Natural killer cell (primary cell): ENCODE measurements around the gene JUP. TPM values are rescaled to one million over a fixed set of nuclear protein-coding genes. Genes with fewer than 3 reads are reported as not detected.

Source experiments
- ATAC-seq, 3 donors: fragments of 150-1000 bp in 2 of 3; fragments of 200-7000 bp in 1 of 3; cut with Tn5 transposase; 1 replicate in 1 of 3; 2 replicates in 2 of 3; pipeline ENCODE4 v1.10.0; 2021; ENCODE audit warnings: mild to moderate bottlenecking in 2 of 3, moderate library complexity in 2 of 3
- DNase-seq, 2 donors: peaks; one replicate each; pipeline versions ENCODE4 v3.0.0 to v3.0.0-alpha.2; 2013 to 2021; ENCODE audit warnings: mixed read lengths in 1 of 2
- H3K27ac ChIP-seq: one replicate; pipeline ENCODE4 v1.5.1; 2013; ENCODE audit warnings: mild to moderate bottlenecking, low read length
- H3K27me3 ChIP-seq: one replicate; pipeline ENCODE4 v1.6.1; 2013; ENCODE audit warnings: low read length; ENCODE audit not compliant: control insufficient read depth, insufficient read depth
- H3K36me3 ChIP-seq: one replicate; pipeline ENCODE4 v1.6.1; 2013; ENCODE audit warnings: low read length; ENCODE audit not compliant: control insufficient read depth, insufficient read depth
- H3K4me1 ChIP-seq: one replicate; pipeline ENCODE4 v1.6.1; 2013; ENCODE audit warnings: low read length; ENCODE audit not compliant: control insufficient read depth, insufficient read depth
- H3K4me3 ChIP-seq: one replicate; pipeline ENCODE4 v1.5.1; 2013; ENCODE audit warnings: low read length
- H3K9me3 ChIP-seq: one replicate; pipeline ENCODE4 v1.6.1; 2013; ENCODE audit warnings: low read length; ENCODE audit not compliant: control insufficient read depth, insufficient read depth
- H3K27ac Mint-ChIP-seq, 2 donors: one replicate each; pipeline ENCODE4 v1.8.0; 2022; ENCODE audit warnings: mild to moderate bottlenecking in 2 of 2, mixed read lengths in 2 of 2, moderate library complexity in 1 of 2
- H3K27me3 Mint-ChIP-seq, 2 donors: one replicate each; pipeline ENCODE4 v1.8.0; 2022; ENCODE audit warnings: low read depth in 2 of 2, mixed read lengths in 2 of 2
- H3K36me3 Mint-ChIP-seq: one replicate; pipeline ENCODE4 v1.8.0; 2022; ENCODE audit warnings: mixed read lengths
- H3K4me1 Mint-ChIP-seq, 2 donors: one replicate each; pipeline ENCODE4 v1.8.0; 2022; ENCODE audit warnings: mixed read lengths in 2 of 2
- H3K4me3 Mint-ChIP-seq: one replicate; pipeline ENCODE4 v1.8.0; 2022; ENCODE audit warnings: mild to moderate bottlenecking, moderate library complexity, mixed read lengths
- H3K9me3 Mint-ChIP-seq, 2 donors: one replicate each; pipeline ENCODE4 v1.8.0; 2022; ENCODE audit warnings: mixed read lengths in 2 of 2
- CTCF ChIP-seq: fragments of 200-600 bp; IDR thresholded peaks from one replicate; pipeline ENCODE4 v1.8.0; 2022; ENCODE audit warnings: antibody characterized with exemption
- WGBS: methylation state at CpG from one replicate; pipeline ENCODE4 v1.1.7; 2013; ENCODE audit warnings: missing lambda C conversion rate; ENCODE audit not compliant: insufficient coverage; 5-methylcytosine and 5-hydroxymethylcytosine counted together
- intact Hi-C: fragments of 100-400 bp; cut with micrococcal nuclease; formaldehyde crosslinking; loops from one replicate; pipeline ENCODE4 v1.14.2; 2022
- total RNA-seq, 4 donors: library from RNA; stranded (reverse); fragments of 120-200 nt in 1 of 4; gene quantifications; one replicate each; pipeline versions ENCODE4 v1.2.3 to v1.2.4, GENCODE V29; 2013 to 2022

The JUP gene
- total RNA-seq, 3 donors from 2014 or later (not counting 1 experiment from before 2014, with no cell fraction given) = 1.8 to 12.1 (median 2.0) TPM

- H3K4me3 Mint-ChIP-seq = no peak overlapping the region
- intact Hi-C loops = no loop called here
- TF ChIP-seq CTCF = no peak
- Histone ChIP-seq H3K4me1 (no peaks in the 10 kb centered on the region), H3K4me3 (no peak overlapping the region), H3K27me3 (no peaks in the 10 kb centered on the region), H3K9me3 (no peaks in the 10 kb centered on the region), H3K36me3 (no peaks in the 10 kb centered on the region), H3K27ac (no peak overlapping the region)
- H3K27me3 Mint-ChIP-seq = peaks cover 5 to 20% of the 10 kb centered on the region in 2 donors
- H3K36me3 Mint-ChIP-seq = no peaks in the 10 kb centered on the region
- no peak for DNase-seq
- WGBS = 87% methylated on average over 11 of the region's 13 CpGs
- no peak overlapping the region for H3K27ac Mint-ChIP-seq
- H3K9me3 Mint-ChIP-seq = no peaks in the 10 kb centered on the region
- H3K4me1 Mint-ChIP-seq = no peaks in the 10 kb centered on the region
- ATAC-seq = no peak
Measured at GRCh38 chr17:41705271-41705991, 81.1 kb downstream of the JUP start.

Other genes starting within 250 kb of the JUP start
- not detected for gene KRT9, start 214.7 kb downstream of the JUP start, total RNA-seq
- not detected for gene KRT14, start 199.8 kb downstream of the JUP start, total RNA-seq
- gene KRT16, start 173.9 kb downstream of the JUP start, total RNA-seq = not detected
- not detected for gene KRT17, start 162.1 kb downstream of the JUP start, total RNA-seq
- 1,000 to 10,000 TPM; 2,034 to 2,368 (median 2,279) TPM for gene EIF1, start 97.8 kb downstream of the JUP start, total RNA-seq
- not detected for gene GAST, start 74.4 kb downstream of the JUP start, total RNA-seq
- gene HAP1, start 52.1 kb downstream of the JUP start, total RNA-seq = not detected
- gene P3H4, start 25.2 kb upstream of the JUP start, total RNA-seq = 1 to 10 TPM; 6.9 to 8.9 (median 7.5) TPM
- gene FKBP10, start 26.3 kb upstream of the JUP start, total RNA-seq = 1 to 10 TPM; 5.6 to 8.8 (median 6.0) TPM
- gene NT5C3B, start 49.5 kb upstream of the JUP start, total RNA-seq = 1 to 10 TPM; 9.1 to 10.0 (median 9.8) TPM
- gene KLHL10, start 51.1 kb upstream of the JUP start, total RNA-seq = not detected
- 10 to 100 TPM; 19.4 to 29.0 (median 28.2) TPM for gene KLHL11, start 78.7 kb upstream of the JUP start, total RNA-seq
- 100 to 1,000 TPM in 2 of 3 donors, 10 to 100 TPM in 1; 86.5 to 106 (median 106) TPM for gene ACLY, start 132.2 kb upstream of the JUP start, total RNA-seq
- 1 to 10 TPM in 1 of 3 donors, under 1 TPM in 2; 0.70 to 2.9 (median 0.95) TPM for gene ODAD4, start 143.9 kb upstream of the JUP start, total RNA-seq
- gene CNP, start 180.1 kb upstream of the JUP start, total RNA-seq = 10 to 100 TPM; 32.4 to 44.8 (median 38.2) TPM
- 100 to 1,000 TPM; 123 to 159 (median 149) TPM for gene DNAJC7, start 230.7 kb upstream of the JUP start, total RNA-seq
- gene NKIRAS2, start 233.4 kb upstream of the JUP start, total RNA-seq = 10 to 100 TPM; 17.5 to 20.9 (median 19.3) TPM